ENCODE results near the gene DDIAS. TPM values are rescaled to one million over a fixed set of nuclear protein-coding genes. Genes with fewer than 3 reads are reported as not detected.

The DDIAS gene
- total RNA-seq, 2 experiments from 2014 or later = 16.8 to 18.6 TPM

DNA sequence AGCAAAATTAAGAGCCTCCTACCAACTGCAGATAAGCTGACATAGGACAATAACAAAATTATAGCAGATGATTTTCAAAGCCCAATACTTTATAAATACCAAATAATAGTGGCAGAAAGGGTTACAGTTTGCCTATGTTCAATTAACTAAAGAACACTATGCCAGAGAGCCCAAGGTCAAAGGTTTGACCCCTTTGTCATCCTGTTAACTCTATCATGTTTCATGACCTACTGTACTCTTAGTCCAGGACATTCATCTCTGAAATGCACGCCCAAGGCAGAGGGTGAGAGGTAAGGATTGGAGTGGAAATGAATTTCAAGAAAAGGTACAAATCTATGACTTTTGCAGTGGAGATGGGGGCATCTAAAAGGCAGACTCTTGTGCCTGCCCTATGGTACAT is 70.6 kb downstream of the DDIAS start:
- Mint-ChIP-seq H3K27me3 (ENCODE audit: low read depth) (peaks cover 6% of the 10 kb centered on the region), H3K9me3 (ENCODE audit: insufficient read depth) (no peaks in the 10 kb centered on the region), H3K36me3 (ENCODE audit: low read depth) (peaks cover 7% of the 10 kb centered on the region), H3K27ac (no peak overlapping the region), H3K4me1 (ENCODE audit: low read depth) (peaks cover 20% of the 10 kb centered on the region), H3K4me3 (peak overlapping the region; percentile 75)
- CTCF ChIA-PET = interaction anchor here (0.8 to 1.5 kb wide), 6 partner anchors 12 to 184 kb away, joined by 3 to 11 read pairs (median 4); no protein-coding TSS in a partner anchor
- DNase-seq (no peak), ATAC-seq (peak; percentile 35)
- POLR2A ChIA-PET = interaction anchor here (0.6 to 1.5 kb wide), 6 partner anchors 9 to 100 kb away, joined by 3 to 4 read pairs (median 4); partner anchors contain the start of genes DDIAS and RAB30

DNA sequence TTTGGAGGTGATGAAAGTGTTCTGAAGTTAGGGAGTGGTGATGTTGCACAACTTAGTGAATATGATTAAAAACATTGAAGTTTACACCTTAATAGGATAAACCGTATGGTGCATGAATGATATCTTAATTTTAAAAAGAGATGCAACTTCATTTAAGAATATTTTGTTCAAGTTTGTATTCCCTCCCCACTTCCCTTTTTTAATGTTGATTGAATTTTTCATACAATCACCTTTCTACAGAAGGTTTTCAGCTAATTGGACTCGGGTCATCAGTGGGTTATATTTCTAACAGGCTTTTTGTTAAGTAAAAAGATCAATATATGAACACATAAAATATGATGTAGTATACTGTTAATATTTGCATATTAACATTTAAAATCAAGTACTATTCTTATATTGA is 72.6 kb downstream of the DDIAS start:
- ATAC-seq (no peak), DNase-seq (no peak)
- Mint-ChIP-seq H3K4me3 (no peak overlapping the region), H3K4me1 (ENCODE audit: low read depth) (peaks cover 35% of the 10 kb centered on the region), H3K27me3 (ENCODE audit: low read depth) (peaks cover 6% of the 10 kb centered on the region), H3K27ac (no peak overlapping the region), H3K36me3 (ENCODE audit: low read depth) (peaks cover 10% of the 10 kb centered on the region), H3K9me3 (ENCODE audit: insufficient read depth) (no peaks in the 10 kb centered on the region)
- POLR2A ChIA-PET = no interaction called here
- CTCF ChIA-PET = interaction anchor here (1.3 kb wide), 2 partner anchors 54 to 111 kb away, joined by 3 read pairs; no protein-coding TSS in a partner anchor

DNA sequence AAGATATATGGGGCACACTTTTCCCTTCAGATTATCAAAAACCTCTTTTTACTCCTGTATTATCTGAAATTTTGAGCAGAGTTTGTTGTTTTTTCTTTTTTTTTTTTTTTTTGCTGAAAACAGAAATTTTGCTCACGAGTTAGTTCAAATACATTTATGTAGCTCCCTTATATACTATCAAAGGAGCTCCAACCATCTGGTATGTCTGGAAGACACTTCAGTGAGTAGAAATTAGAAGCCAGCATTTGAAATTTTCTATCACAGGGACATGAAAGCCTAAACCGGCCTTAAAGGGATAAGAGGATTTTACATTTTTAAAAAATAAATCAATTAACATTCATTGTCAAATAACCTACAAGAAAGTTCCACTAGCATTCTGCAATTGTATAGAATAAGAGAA is 73.3 kb downstream of the DDIAS start:
- Mint-ChIP-seq H3K27ac (no peak overlapping the region), H3K9me3 (ENCODE audit: insufficient read depth) (no peaks in the 10 kb centered on the region), H3K36me3 (ENCODE audit: low read depth) (peaks cover 10% of the 10 kb centered on the region), H3K4me3 (no peak overlapping the region), H3K4me1 (ENCODE audit: low read depth) (peaks cover 35% of the 10 kb centered on the region), H3K27me3 (ENCODE audit: low read depth) (peaks cover 6% of the 10 kb centered on the region)
- POLR2A ChIA-PET = no interaction called here
- CTCF ChIA-PET = interaction anchor here (1.3 kb wide), 2 partner anchors 54 to 112 kb away, joined by 3 read pairs; no protein-coding TSS in a partner anchor
- DNase-seq = no peak
- no peak for ATAC-seq

DNA sequence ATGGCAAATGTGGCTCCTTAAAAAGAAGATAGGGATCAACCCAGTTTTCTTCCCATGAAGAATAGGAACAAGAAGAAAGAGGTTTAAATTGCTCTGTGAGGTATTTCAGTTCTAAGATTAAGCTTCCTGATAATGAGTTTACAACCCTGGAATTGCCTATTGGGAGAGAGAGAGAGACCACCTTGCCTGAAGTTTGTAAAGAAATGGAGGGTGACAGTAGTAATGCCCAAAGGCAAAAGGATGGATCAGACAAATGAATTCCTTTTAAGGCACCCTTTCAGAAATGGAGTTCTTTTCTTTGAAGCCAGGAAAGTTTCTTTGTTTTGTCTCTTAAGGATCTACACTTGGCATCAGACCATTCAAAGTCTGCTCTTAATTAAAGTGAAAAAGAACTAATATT is 74.3 kb downstream of the DDIAS start:
- ATAC-seq (no peak), DNase-seq (no peak)
- POLR2A ChIA-PET = no interaction called here
- H3K9me3 Mint-ChIP-seq (ENCODE audit: insufficient read depth) = no peaks in the 10 kb centered on the region
- peaks cover 35% of the 10 kb centered on the region for H3K4me1 Mint-ChIP-seq (ENCODE audit: low read depth)
- peaks cover 13% of the 10 kb centered on the region for H3K36me3 Mint-ChIP-seq (ENCODE audit: low read depth)
- peaks cover 6% of the 10 kb centered on the region for H3K27me3 Mint-ChIP-seq (ENCODE audit: low read depth)
- no peak overlapping the region for H3K27ac Mint-ChIP-seq
- H3K4me3 Mint-ChIP-seq = no peak overlapping the region
- CTCF ChIA-PET = interaction anchor here (1.4 kb wide), 1 partner anchor 49 kb away, joined by 4 read pairs; no protein-coding TSS in a partner anchor

DNA sequence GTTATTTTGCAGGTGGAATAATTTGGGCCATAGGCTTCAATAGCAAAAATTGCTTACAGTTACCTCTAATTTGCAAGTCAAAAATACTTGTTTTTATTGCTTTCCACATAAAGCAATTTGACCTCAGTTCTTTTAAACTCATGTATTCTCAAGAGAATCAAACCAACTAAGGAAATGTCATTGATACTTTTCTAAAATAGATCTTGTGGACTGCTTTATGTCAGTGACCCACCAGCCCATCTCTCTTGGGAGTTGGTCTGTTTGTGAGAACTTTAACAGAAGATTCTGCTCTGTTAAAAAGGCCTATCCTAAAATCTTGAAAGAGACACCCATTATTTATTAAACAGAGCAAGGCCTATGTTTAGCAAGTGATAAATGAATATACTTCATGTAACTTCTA is 75.2 kb downstream of the DDIAS start:
- ATAC-seq = no peak
- H3K27ac Mint-ChIP-seq = no peak overlapping the region
- peaks cover 6% of the 10 kb centered on the region for H3K27me3 Mint-ChIP-seq (ENCODE audit: low read depth)
- peaks cover 27% of the 10 kb centered on the region for H3K4me1 Mint-ChIP-seq (ENCODE audit: low read depth)
- H3K9me3 Mint-ChIP-seq (ENCODE audit: insufficient read depth) = no peaks in the 10 kb centered on the region
- ChIA-PET POLR2A (no interaction called here), CTCF (interaction anchor here (1.4 kb wide), 1 partner anchor 50 kb away, joined by 4 read pairs; no protein-coding TSS in a partner anchor)
- no peak for DNase-seq
- H3K4me3 Mint-ChIP-seq = no peak overlapping the region
- H3K36me3 Mint-ChIP-seq (ENCODE audit: low read depth) = peaks cover 15% of the 10 kb centered on the region

DNA sequence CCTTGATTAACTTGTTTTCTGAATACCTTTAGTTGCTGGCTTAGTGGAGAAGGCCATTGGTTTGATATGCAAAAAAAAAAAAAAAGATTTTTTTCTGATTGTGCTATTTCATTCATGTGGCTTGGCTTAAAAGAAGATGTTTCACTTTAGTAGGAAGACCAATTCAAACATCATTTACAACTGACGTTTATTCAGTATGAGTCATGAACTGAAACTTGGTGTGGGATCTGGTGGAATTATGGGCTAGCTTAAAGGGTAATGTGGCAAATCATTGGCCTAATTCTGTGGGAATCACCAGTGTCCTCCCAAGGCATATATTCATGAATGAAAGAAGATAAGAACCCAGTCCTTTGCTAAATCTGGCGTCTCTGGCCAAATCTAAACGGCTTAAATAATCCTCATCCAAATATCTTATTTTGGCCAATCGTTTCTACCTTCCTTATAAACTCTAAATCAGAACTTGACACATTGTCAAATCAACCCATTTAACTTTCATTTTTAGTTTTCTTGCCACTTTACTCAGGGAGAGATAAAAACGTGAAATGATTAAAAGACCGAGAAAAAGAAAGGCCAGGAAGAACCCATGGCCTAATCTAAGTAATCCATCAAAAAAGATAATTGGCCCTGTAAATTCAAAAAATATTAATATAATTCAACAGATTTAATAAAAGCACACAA is 77.0 kb downstream of the DDIAS start:
- peak; percentile 78 for ATAC-seq
- DNase-seq = peak; percentile 40
- peaks cover 19% of the 10 kb centered on the region for H3K36me3 Mint-ChIP-seq (ENCODE audit: low read depth)
- ChIA-PET POLR2A (no interaction called here), CTCF (no interaction called here)
- H3K4me1 Mint-ChIP-seq (ENCODE audit: low read depth) = peaks cover 16% of the 10 kb centered on the region
- H3K4me3 Mint-ChIP-seq = no peak overlapping the region
- no peaks in the 10 kb centered on the region for H3K9me3 Mint-ChIP-seq (ENCODE audit: insufficient read depth)
- no peak overlapping the region for H3K27ac Mint-ChIP-seq
- H3K27me3 Mint-ChIP-seq (ENCODE audit: low read depth) = peaks cover 3% of the 10 kb centered on the region

DNA sequence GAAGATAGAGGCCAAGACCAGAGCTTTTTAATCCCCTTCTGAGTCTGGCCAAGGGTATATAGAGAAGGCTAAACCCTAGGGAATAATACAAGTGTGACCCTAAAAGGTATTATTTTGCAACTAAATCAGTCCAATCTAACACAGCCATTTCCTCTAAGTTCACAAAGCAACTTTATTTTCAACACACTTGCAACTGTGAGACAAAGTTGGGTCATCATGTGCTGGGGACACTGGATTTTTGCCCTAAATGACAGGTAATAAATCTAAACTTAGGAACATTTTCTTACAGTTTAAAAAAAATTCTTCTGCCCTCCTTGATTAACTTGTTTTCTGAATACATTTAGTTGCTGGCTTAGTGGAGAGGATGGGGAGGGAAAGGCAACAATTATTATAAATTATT is 78.3 kb downstream of the DDIAS start:
- ATAC-seq (no peak), DNase-seq (no peak)
- POLR2A ChIA-PET = interaction anchor here (0.7 kb wide), 1 partner anchor 177 kb away, joined by 3 read pairs; no protein-coding TSS in a partner anchor
- H3K4me3 Mint-ChIP-seq = no peak overlapping the region
- no peaks in the 10 kb centered on the region for H3K27me3 Mint-ChIP-seq (ENCODE audit: low read depth)
- H3K36me3 Mint-ChIP-seq (ENCODE audit: low read depth) = peaks cover 27% of the 10 kb centered on the region
- CTCF ChIA-PET = interaction anchor here (1.0 to 1.4 kb wide), 3 partner anchors 15 to 78 kb away, joined by 3 read pairs; partner anchors contain the start of gene DDIAS
- no peaks in the 10 kb centered on the region for H3K9me3 Mint-ChIP-seq (ENCODE audit: insufficient read depth)
- peaks cover 16% of the 10 kb centered on the region for H3K4me1 Mint-ChIP-seq (ENCODE audit: low read depth)
- no peak overlapping the region for H3K27ac Mint-ChIP-seq

DNA sequence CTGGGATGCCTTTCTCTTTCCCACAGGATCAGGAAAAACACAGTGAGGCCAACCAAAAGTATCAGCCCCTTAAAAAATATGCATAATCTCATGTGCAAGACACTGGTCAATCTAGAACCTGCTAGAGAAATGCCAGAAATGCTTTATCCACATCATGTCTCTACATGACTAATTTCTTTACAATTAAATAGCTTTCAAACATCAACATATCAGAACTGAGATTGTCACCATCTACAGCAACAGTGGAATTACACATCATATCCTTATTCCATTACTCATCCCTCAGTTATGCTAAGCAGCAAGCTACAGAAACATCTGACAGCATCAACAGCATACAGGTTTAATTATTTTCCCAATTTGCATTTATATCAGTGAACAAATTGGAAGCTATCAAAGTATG is 78.8 kb downstream of the DDIAS start:
- H3K27me3 Mint-ChIP-seq (ENCODE audit: low read depth) = no peaks in the 10 kb centered on the region
- ChIA-PET CTCF (interaction anchor here (1.0 to 1.4 kb wide), 3 partner anchors 15 to 79 kb away, joined by 3 read pairs; partner anchors contain the start of gene DDIAS), POLR2A (no interaction called here)
- no peak overlapping the region for H3K27ac Mint-ChIP-seq
- H3K9me3 Mint-ChIP-seq (ENCODE audit: insufficient read depth) = no peaks in the 10 kb centered on the region
- H3K4me3 Mint-ChIP-seq = no peak overlapping the region
- ATAC-seq (no peak), DNase-seq (no peak)
- H3K4me1 Mint-ChIP-seq (ENCODE audit: low read depth) = peaks cover 16% of the 10 kb centered on the region
- peaks cover 28% of the 10 kb centered on the region for H3K36me3 Mint-ChIP-seq (ENCODE audit: low read depth)

DNA sequence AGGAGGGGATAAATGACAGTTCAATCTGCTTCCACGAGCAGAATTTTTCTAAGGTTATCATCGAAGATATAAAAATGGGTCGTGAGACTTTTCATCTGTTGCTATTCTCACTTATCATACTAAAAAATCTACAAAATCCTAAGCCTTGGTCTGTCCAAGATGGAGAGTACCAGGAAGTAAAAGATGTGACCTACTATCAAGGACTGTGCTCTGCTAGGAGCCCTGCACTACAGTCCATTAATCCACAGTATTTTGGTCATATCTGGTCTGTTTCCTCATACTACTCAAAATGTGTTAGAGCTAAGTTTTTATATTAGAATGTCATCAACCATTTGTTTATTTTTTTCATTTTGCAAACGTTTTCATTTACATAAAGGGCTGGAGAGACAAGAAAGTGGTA is 79.4 kb downstream of the DDIAS start:
- ChIA-PET POLR2A (no interaction called here), CTCF (interaction anchor here (1.3 kb wide), 1 partner anchor 10 kb away, joined by 3 read pairs; no protein-coding TSS in a partner anchor)
- ATAC-seq (no peak), DNase-seq (no peak)
- peaks cover 30% of the 10 kb centered on the region for H3K36me3 Mint-ChIP-seq (ENCODE audit: low read depth)
- no peak overlapping the region for H3K27ac Mint-ChIP-seq
- peaks cover 16% of the 10 kb centered on the region for H3K4me1 Mint-ChIP-seq (ENCODE audit: low read depth)
- H3K4me3 Mint-ChIP-seq = no peak overlapping the region
- no peaks in the 10 kb centered on the region for H3K9me3 Mint-ChIP-seq (ENCODE audit: insufficient read depth)
- H3K27me3 Mint-ChIP-seq (ENCODE audit: low read depth) = no peaks in the 10 kb centered on the region

DNA sequence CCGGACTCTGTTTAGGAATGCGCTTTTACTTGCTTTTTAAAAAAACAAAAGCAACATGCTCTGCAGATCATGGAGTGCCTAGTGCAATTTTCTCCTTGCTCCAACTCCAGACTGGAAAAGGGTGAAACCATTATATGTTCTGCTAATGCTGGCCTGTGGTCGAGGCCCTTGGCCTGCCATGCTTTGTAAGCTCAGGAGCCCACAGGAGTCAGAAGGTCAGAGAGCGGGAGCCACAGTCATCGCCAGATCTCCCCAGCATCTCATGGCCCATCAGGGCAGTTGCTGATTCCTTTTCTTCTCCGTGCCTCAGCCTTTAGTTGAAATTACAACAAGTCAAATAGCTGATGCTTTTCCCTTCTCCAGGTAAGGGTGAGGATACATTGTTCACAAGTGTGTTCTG is 80.3 kb downstream of the DDIAS start:
- H3K4me3 Mint-ChIP-seq = no peak overlapping the region
- POLR2A ChIA-PET = no interaction called here
- no peaks in the 10 kb centered on the region for H3K27me3 Mint-ChIP-seq (ENCODE audit: low read depth)
- ATAC-seq (no peak), DNase-seq (no peak)
- no peaks in the 10 kb centered on the region for H3K9me3 Mint-ChIP-seq (ENCODE audit: insufficient read depth)
- H3K36me3 Mint-ChIP-seq (ENCODE audit: low read depth) = peaks cover 26% of the 10 kb centered on the region
- no peak overlapping the region for H3K27ac Mint-ChIP-seq
- H3K4me1 Mint-ChIP-seq (ENCODE audit: low read depth) = peaks cover 16% of the 10 kb centered on the region
- CTCF ChIA-PET = interaction anchor here (1.0 to 1.3 kb wide), 2 partner anchors 9 to 115 kb away, joined by 3 read pairs; no protein-coding TSS in a partner anchor
